NCI-H345 treated with DMSO at 0.1 percent for 48 hours (cell line): ENCODE data around the gene RNF26.

Experiments
- DNase-seq: peaks from one replicate; lab custom pipeline; 2025; ENCODE audit not compliant: unreplicated experiment; lab: John Stamatoyannopoulos, UW

The RNF26 gene

GRCh38 chr11:119350302-119350701, 16.0 kb downstream of the RNF26 start:
- no peak for DNase-seq

DNA sequence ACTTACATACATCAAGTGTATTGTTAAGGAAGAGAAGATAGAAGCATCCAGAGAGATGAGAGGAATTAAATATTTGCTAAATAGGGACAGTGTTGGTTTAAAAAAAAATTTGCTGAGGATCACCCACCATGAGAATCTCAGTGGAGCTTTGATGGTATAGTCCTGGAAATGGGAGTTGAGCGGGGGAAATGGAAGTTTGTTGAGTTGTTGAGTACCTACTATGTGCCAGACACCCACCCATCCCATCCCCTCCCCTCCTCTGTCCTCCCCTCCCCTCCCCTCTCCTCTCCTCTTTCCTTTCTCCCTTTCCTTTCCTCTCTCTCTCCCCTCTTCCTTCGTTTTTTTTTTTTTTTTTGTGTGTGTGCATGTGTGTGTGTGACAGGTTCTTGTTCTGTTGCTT, 16.9 kb downstream of the RNF26 start:
- DNase-seq: no peak

DNA sequence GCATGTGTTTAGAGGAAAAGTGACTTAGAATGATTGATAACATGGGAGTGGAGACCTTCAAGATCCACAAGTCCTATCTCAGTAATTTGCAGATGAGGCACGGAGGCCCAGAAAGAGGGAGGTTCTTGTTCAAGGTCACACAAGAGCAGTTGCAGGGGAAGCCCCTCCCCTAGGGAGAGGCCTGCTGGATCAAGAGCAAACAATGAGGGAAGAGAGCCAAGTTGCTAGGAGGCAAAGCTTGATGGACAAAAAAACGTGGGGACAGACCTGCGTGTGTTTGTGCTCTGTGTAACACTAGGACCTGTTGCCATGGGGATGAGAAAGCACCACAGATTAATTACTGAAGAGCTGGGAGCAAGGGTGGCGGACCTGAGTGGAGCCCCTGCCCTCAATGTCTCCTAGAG, 18.5 kb downstream of the RNF26 start:
- DNase-seq: peak; percentile 60

DNA sequence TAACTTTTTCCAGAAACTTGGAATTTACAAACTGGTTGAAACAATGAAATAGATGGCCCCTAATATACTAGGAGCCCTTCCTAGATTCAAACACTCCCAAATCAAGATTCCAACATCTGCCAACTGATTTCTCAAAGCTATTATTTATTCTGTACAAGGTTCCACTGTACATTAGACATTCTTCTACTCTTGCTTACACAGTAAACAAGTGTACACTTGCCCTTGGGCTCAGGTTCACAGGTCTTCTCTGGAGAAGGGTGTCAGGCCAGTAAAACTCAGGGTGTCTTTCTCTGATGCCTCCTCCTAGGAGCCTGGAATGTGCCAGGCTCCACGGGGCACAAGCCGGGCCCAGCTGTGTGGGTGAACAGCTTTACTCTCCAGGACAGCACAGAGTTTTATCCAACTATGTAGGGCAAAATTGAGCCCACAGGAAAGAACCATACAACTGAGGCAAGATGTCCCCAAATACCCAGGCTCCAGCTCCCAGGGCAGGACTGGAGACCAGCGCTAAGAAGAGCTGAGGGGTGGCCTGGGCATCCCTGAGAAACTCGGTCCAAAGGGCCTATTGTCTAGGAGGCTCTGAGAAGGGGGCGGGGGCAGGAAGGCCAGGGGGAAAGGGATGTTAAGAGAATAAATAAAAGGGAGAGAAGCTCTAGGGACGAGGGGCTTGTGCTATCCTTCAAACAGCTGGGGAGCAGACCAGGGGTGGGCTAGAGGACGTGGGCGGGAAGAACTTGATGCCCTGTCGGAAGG, 20.9 kb downstream of the RNF26 start:
- no peak for DNase-seq

DNA sequence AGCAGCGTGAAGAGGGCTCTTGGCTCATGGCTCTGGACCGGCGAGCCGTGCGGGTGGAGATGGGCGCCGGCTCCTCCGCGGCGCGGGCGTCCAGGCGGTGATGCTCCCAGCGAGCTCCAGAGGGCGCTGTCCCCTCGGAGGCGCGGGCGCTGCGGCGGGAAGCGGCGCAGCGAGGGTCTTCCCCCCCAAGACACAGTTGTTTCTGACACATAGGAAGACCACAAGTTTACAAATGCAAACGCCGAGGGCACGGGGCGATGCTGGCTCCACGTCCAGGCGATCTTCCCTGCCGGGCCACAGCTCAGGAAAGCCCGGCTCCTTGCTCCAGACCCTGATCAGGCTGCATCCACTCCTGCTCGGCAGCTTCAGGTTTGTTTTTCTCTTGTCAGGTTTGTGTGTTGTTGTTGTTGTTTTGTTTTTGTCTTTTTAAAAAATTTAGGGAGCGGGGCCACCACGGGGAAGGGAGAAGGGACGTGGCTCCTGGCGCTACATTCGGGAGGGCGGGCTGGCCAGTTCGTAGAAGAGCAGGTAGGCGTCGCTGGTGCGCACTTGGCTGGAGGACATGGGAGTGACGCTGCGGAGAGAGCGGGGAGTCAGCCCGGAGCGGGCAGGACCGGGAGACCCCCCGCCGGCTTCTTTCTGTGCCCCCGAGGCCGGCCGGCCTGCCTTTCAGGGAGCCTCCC, 22.2 kb downstream of the RNF26 start:
- no peak for DNase-seq

GRCh38 chr11:119357074-119357473, 22.7 kb downstream of the RNF26 start:
- DNase-seq: no peak

- no peak for DNase-seq
Measured at GRCh38 chr11:119359365-119360214, 25.3 kb downstream of the RNF26 start.

DNA sequence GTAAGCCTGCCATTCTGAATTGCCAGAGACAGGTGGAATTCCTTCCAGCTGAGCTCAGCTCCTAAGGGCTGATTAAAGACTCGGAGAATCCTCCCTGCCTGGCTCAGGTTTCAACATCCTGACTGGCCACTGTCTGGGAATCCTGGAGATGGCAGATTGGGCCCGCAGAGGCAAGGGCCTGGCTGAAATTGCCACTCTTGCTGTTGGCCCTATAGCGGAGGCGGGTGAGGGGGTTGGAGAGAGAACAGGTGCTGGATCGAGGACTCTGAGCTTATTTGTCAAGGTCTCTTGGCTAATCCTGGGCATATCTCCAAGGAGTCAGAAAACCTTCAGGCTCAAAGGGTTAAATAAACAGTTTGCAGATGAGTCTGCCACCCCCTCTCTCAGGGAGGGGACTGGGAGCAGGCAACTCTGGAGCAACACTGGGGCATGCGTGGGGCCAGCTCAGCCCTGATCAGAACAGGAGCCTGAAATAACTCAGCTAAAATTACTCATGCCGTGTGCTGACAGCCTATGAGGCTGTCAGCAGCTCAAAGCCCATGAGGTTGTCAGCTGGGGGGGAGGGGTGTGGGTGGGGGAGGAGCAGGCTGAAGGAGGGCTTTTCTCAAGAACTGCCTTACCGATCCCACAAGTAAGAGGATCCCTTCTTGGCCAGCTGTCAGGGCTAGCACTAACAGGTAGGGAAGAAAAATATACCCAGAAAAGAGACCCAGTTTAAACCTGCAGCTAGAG, 26.9 kb downstream of the RNF26 start:
- DNase-seq: no peak

DNA sequence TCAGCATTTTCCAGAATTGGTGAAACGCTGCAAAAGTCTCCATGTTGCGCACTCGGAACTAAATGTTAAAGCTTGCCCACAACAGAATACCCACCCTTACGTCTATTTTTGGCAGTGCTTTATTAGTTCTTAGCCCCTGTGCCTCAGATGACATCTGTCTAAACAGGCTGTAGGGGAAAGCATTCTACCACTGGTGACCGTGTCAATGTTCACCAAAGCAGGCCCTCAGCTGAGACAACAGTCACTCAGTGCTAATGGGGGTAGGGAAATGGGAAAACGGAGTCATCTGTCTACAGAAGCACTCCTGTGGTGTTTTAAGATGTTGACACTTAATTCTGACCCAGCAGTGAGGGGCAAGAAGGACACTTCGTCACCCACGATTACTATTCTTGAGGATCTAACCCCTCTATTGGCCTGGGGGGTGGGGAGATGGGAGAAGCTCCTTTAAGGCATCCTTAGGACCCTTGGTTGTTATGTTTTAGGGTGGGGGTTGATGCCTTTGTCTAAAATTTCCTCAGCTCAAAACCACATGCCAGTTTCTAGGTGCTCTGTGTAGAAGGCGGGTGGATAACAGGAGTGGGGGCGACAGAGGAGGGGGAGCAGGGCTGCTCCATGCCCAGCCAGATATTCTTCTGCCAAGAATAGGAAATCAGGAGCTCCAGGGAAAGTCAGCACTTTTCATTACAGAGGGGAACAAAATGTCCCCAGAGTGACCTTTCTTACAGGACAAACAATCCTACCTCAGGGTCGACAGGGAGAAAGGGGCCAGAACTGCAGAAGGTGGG, 27.8 kb downstream of the RNF26 start:
- no peak for DNase-seq

DNA sequence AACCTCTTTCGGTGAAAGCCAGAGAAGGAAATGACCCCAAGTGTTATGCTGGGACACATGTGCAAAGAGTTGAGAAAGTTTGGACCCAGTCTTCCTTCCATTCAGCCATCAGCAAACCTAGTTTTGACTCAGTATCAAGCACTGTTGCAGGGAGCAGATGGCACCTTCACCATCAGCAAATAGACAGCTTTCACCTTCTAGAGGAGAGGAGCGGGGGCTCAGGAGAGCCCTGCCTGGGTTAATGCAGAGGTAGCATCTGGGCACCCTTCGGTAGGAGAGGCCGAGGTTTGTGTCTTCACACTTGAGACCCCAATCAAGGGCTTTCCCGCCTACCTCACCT, 28.4 kb downstream of the RNF26 start:
- DNase-seq: no peak

- no peak for DNase-seq
Measured at GRCh38 chr11:119363081-119363850, 28.9 kb downstream of the RNF26 start.

- DNase-seq: no peak
Measured at GRCh38 chr11:119363851-119364590, 29.7 kb downstream of the RNF26 start.

GRCh38 chr11:119365071-119365591, 30.8 kb downstream of the RNF26 start:
- DNase-seq: no peak

DNA sequence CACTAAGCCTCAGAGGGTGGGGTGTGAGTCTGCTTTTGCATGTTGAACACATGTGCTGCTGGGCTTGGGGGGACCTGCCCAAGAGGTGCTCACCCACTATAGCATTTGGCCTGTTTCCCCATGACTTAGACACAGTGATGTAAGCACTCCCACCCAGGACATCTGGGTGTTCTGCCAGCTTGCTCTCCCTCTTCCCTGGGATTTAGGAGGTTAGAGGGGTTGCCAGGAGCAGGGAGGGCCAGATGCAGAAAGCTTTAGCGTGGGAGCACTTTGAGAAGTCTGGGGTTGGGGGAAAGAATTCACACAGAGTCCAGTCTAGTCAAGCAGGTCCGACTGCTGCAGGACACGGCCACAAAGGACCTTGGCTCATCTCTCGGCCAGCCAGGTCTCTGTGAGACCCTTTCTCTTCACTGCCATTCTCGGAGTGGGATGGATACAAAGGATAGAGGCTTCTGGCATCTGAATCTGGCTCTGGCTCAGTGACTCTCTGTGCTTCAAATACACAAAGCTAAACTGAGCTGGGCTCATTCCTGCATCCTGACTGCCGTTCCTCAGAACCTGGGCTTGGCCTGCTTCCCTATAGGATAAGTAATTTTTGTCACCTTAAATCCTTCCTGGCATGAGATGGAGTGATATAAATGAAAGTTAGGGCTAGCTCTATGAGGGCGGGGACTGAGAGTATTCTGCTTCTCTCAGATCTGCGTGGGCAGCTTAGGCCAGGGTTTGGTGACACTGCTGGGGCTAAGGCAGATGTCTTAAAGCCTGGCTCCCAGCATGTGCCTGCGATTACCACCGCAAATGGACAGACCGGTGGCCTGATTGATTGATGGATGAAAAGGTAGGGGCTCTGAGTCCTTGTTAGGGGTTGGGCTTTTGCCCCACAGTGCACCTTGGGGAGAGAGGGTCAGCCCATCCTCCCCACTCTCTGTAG, 32.6 kb downstream of the RNF26 start:
- no peak for DNase-seq

GRCh38 chr11:119367661-119368120, 33.4 kb downstream of the RNF26 start:
- no peak for DNase-seq

GRCh38 chr11:119368121-119369034, 34.1 kb downstream of the RNF26 start:
- DNase-seq: no peak
